ENCODE results near the gene CCNJL. TPM values are rescaled to one million over a fixed set of nuclear protein-coding genes. Genes with fewer than 3 reads are reported as not detected.

The CCNJL gene, protein sequence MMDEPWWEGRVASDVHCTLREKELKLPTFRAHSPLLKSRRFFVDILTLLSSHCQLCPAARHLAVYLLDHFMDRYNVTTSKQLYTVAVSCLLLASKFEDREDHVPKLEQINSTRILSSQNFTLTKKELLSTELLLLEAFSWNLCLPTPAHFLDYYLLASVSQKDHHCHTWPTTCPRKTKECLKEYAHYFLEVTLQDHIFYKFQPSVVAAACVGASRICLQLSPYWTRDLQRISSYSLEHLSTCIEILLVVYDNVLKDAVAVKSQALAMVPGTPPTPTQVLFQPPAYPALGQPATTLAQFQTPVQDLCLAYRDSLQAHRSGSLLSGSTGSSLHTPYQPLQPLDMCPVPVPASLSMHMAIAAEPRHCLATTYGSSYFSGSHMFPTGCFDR
- 1 to 10 TPM in 1 of 4 donors, under 1 TPM in 2, not detected in 1; 0.16 to 2.8 (median 0.17) TPM for total RNA-seq

DNA sequence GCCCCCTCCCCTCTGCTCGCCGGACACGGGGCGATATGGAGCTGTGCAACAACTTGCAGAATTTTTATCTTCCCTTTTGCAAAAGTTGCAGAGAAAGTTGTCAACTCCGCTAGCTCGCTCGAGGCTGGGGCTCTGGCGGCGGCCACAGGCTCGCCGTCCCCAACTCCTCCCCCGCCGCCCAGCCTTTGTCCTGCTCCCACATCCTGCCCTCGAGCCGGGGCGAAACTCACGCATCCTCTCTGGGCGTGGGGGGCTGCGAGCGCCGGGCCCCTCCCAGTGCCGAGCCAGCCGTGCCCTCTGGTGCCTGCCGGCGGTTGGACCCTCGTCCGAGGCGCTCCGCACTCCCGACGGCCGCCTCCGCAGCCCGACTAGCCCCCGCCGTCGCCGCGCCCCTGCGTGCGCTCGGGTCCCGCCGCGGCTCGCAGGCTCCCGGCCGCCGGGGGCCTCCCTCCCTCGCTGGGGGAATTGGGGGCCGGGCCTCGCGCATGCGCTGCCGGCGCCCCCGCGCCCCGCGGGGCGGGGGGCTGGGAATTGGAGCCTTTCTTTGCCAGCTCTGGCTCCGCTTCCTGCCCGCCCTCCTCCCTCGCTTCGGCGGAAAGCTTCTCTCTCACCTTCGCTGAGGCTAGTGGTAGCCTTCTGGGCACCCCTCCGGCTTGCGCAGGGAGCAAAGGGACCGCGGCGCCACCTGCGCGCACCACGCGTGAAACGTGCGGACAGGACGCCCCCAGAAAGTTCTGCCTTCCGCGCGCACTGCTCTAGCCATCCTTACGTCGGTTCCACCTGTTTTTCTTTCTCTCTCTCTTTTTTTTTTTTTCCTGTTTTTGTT lies at the start of gene CCNJL:
TSS of gene CCNJL (minus strand) at position 431 of the 826 bp plus-strand sequence. CDS start 641 bp downstream, outside the sequence.
- TF ChIP-seq, protein P1, sequence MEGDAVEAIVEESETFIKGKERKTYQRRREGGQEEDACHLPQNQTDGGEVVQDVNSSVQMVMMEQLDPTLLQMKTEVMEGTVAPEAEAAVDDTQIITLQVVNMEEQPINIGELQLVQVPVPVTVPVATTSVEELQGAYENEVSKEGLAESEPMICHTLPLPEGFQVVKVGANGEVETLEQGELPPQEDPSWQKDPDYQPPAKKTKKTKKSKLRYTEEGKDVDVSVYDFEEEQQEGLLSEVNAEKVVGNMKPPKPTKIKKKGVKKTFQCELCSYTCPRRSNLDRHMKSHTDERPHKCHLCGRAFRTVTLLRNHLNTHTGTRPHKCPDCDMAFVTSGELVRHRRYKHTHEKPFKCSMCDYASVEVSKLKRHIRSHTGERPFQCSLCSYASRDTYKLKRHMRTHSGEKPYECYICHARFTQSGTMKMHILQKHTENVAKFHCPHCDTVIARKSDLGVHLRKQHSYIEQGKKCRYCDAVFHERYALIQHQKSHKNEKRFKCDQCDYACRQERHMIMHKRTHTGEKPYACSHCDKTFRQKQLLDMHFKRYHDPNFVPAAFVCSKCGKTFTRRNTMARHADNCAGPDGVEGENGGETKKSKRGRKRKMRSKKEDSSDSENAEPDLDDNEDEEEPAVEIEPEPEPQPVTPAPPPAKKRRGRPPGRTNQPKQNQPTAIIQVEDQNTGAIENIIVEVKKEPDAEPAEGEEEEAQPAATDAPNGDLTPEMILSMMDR (IDR thresholded peaks at IDR 0.05; ENCODE audit: low read depth) = no peak

DNA sequence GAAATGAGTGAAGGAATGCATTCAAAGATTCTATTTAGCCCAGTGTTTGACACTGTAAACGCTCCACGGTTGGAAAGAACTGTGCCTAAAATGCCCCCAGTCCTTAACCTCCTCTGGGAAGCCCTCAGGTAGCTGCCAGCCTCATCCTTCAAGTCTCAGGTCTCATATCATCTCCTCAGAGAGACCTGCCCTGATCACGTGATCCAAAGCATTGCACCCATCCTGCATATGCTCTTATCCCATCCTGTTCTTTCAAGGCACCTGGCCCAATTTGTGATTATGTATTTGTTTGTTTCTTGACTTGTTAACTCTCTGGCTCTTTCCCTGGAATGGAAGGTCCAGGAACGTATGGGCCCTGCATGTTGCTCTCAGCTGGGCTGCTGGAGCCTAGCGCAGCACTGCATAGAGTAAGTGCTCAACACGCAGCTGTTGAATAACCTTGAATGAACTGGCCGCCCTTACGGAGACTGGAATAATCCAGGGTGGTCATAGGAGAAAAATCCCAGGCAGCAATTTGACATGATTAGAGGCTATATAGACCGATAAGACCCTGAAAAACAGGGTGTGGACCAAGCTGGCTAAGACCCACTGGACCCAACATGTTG lies 49.4 kb upstream of the CCNJL start:
- TF ChIP-seq, protein P1 (IDR thresholded peaks at IDR 0.05; ENCODE audit: low read depth) = no peak

DNA sequence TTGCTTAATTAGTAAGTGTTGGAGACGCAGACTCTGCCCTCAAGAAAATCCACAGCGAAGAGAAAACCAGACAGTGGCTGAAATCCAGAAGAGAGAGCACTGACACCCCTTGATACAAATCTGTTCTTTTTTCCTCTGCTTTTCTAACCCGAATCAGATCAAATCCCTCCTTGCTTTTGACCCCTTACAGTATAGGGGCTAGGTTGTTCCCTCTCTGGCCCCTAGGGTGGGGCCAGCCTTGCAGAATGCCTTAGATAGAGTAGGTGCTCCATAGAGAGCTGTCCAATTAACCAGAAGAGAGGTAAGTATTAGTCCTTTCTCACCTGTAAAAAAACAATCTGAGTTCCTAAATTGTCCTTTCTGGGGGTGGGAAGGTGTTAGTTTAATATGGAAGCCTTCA lies 47.9 kb upstream of the CCNJL start:
- TF ChIP-seq, protein P1 (IDR thresholded peaks at IDR 0.05; ENCODE audit: low read depth) = no peak

DNA sequence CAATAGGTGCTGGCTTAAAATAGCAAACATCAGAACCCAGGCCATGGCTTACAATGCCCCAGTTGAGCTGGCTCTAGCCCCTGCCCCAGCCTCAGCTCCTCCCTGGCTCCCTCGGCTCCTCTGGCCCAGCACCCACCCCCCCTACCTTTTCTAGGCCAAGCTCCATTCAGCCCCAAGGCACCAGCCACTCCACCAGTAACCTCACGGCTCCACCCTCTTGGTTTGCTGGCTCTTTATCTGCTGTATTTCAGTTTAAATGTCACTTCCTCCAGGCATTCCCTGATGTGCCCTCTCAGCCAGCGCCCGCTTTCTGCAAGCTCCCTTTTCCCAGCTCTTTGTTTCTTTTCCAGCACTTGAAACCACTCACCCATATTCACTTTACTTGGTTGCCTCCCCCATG lies 47.5 kb upstream of the CCNJL start:
- TF ChIP-seq, protein P1 (IDR thresholded peaks at IDR 0.05; ENCODE audit: low read depth) = no peak

DNA sequence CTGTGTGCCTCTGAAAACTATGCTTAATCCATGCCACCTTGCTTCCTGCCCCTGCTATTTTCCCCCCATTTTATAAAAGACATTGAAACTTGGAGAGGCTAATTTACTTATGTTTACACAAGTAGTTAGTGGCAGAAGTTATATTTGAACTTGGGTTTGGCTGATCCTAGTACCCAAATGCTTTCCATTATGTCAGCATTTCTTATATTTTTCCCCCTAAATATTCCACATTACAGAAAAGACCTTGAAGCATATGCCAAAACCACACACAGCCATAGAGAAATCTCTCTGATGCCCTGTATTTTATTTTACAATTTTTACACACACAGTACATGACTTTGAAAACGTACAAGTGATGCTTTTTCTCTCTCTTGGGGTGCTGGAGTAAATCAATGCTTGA lies 46.9 kb upstream of the CCNJL start:
- TF ChIP-seq, protein P1 (IDR thresholded peaks at IDR 0.05; ENCODE audit: low read depth) = no peak

DNA sequence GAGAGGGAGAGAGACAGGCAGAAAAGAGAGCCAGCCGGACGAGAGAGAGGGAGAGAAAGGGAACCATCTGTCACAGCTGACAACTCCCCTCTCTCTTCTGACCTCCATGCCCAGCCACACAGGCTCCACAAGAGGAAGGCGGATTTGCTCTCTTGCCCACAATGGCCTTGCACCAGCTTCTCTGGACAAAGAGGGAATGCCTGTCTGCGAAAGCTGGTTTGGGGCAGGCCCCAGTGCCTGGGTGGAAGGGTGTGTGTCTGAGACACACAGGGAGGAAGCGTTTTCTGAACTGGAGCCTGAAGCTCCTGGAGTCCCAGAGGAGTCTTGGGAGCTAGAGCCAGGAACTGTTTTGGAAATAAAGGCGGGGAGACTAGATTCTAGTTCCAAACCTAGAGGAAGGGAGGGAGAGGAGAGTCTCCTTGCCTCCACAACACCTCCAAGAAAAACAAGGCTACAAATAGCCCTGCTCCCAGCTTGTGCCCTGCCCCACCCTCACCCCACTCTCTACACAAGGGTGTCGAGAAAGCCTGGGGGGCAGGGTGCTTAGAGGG lies 45.6 kb upstream of the CCNJL start:
- TF ChIP-seq, protein P1 (IDR thresholded peaks at IDR 0.05; ENCODE audit: low read depth) = no peak
